Measurements from ENCODE around the gene RAB3GAP2.

DNA sequence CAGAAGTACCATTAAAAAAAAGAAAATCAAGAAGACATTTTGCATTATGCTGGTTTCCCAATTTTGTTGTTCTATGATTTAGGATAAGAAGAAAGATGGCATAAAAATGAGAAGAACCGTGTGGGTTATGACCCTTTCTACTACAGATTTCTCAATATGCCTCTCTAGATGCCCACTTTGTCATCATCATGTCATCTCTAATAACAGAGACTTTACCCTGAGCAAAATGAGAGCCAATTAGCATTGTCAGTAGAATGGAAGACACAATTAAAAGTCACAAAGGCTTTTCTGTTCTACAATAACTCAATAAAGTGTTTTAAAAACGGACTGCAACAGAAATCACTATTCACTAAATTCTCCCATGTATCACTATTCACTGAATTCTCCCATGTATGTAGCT lies 85.5 kb downstream of the RAB3GAP2 start:
- TF ChIP-seq, protein P1, sequence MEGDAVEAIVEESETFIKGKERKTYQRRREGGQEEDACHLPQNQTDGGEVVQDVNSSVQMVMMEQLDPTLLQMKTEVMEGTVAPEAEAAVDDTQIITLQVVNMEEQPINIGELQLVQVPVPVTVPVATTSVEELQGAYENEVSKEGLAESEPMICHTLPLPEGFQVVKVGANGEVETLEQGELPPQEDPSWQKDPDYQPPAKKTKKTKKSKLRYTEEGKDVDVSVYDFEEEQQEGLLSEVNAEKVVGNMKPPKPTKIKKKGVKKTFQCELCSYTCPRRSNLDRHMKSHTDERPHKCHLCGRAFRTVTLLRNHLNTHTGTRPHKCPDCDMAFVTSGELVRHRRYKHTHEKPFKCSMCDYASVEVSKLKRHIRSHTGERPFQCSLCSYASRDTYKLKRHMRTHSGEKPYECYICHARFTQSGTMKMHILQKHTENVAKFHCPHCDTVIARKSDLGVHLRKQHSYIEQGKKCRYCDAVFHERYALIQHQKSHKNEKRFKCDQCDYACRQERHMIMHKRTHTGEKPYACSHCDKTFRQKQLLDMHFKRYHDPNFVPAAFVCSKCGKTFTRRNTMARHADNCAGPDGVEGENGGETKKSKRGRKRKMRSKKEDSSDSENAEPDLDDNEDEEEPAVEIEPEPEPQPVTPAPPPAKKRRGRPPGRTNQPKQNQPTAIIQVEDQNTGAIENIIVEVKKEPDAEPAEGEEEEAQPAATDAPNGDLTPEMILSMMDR (IDR thresholded peaks at IDR 0.05 in 2 of 3, conservative IDR thresholded peaks at IDR 0.05 in 1 of 3; ENCODE audit: control insufficient read depth in 2 of 3, extremely low read depth in 1 of 3, insufficient read depth in 1 of 3, low read depth in 3 of 3, low read length in 3 of 3) = no peak
- no peak for TF ChIP-seq SIN3A (IDR thresholded peaks at IDR 0.05; ENCODE audit: low read depth, low read length)
- no peak for TF ChIP-seq PAX5 (IDR thresholded peaks at IDR 0.05; ENCODE audit: borderline replicate concordance, low read depth, low read length)
- no peak for TF ChIP-seq POLR2AphosphoS5 (IDR thresholded peaks at IDR 0.05; ENCODE audit: low read length)
- no peak for TF ChIP-seq NR2C2 (IDR thresholded peaks at IDR 0.05; ENCODE audit: borderline replicate concordance, control insufficient read depth, insufficient read length, low read depth)
- TF ChIP-seq, protein P2, sequence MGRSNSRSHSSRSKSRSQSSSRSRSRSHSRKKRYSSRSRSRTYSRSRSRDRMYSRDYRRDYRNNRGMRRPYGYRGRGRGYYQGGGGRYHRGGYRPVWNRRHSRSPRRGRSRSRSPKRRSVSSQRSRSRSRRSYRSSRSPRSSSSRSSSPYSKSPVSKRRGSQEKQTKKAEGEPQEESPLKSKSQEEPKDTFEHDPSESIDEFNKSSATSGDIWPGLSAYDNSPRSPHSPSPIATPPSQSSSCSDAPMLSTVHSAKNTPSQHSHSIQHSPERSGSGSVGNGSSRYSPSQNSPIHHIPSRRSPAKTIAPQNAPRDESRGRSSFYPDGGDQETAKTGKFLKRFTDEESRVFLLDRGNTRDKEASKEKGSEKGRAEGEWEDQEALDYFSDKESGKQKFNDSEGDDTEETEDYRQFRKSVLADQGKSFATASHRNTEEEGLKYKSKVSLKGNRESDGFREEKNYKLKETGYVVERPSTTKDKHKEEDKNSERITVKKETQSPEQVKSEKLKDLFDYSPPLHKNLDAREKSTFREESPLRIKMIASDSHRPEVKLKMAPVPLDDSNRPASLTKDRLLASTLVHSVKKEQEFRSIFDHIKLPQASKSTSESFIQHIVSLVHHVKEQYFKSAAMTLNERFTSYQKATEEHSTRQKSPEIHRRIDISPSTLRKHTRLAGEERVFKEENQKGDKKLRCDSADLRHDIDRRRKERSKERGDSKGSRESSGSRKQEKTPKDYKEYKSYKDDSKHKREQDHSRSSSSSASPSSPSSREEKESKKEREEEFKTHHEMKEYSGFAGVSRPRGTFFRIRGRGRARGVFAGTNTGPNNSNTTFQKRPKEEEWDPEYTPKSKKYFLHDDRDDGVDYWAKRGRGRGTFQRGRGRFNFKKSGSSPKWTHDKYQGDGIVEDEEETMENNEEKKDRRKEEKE (IDR thresholded peaks at IDR 0.05) = no peak
- no peak for TF ChIP-seq TAF1 (IDR thresholded peaks at IDR 0.05; ENCODE audit: borderline replicate concordance, low read depth, low read length)
- no peak for TF ChIP-seq RBBP5 (conservative IDR thresholded peaks at IDR 0.05)
- no peak for TF ChIP-seq KAT2A (conservative IDR thresholded peaks at IDR 0.05; ENCODE audit: control insufficient read depth, low read depth, low read length)
- TF ChIP-seq EP300 (IDR thresholded peaks at IDR 0.05; ENCODE audit: borderline replicate concordance in 1 of 2, control insufficient read depth in 1 of 2, low read depth in 2 of 2, low read length in 2 of 2) = no peak
- TF ChIP-seq TCF7 (IDR thresholded peaks at IDR 0.05; ENCODE audit: borderline replicate concordance) = no peak
- TF ChIP-seq MYC (IDR thresholded peaks at IDR 0.05; ENCODE audit: insufficient read depth, insufficient read length, insufficient replicate concordance, low read length, severe bottlenecking) = no peak
- TF ChIP-seq BHLHE40 (IDR thresholded peaks at IDR 0.05; ENCODE audit: borderline replicate concordance in 1 of 2, low read depth in 2 of 2, low read length in 1 of 2) = no peak
